Liver (tissue), 9 donors: ENCODE measurements around the gene CDK15. TPM values are rescaled to one million over a fixed set of nuclear protein-coding genes. Genes with fewer than 3 reads are reported as not detected.

Experiments used
- DNase-seq: peaks from one replicate; pipeline ENCODE4 v3.0.0-alpha.2; 2017; ENCODE audit warnings: low spot score
- H3K27ac ChIP-seq, 2 donors: one replicate each; pipeline ENCODE4 v1.7.0; 2013; ENCODE audit warnings: inconsistent platforms in 2 of 2, low read length in 2 of 2, control low read depth in 1 of 2, low read depth in 1 of 2, mild to moderate bottlenecking in 1 of 2
- H3K27me3 ChIP-seq, 4 donors: one replicate each; pipeline versions ENCODE4 v1.6.1 to v1.7.0; 2013; ENCODE audit warnings: low read length in 3 of 4, inconsistent platforms in 1 of 4, mild to moderate bottlenecking in 1 of 4, moderate library complexity in 1 of 4; ENCODE audit not compliant: control insufficient read depth in 4 of 4, insufficient read depth in 4 of 4
- H3K36me3 ChIP-seq, 4 donors: one replicate each; pipeline versions ENCODE4 v1.6.1 to v1.7.0; 2013; ENCODE audit warnings: low read length in 3 of 4, mild to moderate bottlenecking in 3 of 4, low read depth in 1 of 4, moderate library complexity in 1 of 4; ENCODE audit not compliant: control insufficient read depth in 4 of 4, insufficient read depth in 3 of 4
- H3K4me1 ChIP-seq, 4 donors: one replicate each; pipeline versions ENCODE4 v1.6.1 to v1.7.0; 2013; ENCODE audit warnings: low read length in 3 of 4, mild to moderate bottlenecking in 3 of 4, moderate library complexity in 1 of 4; ENCODE audit not compliant: control insufficient read depth in 4 of 4, insufficient read depth in 4 of 4
- H3K4me3 ChIP-seq, 3 donors: one replicate each; pipeline versions ENCODE4 v1.6.1 to v1.7.0; 2013; ENCODE audit warnings: low read length in 3 of 3, control low read depth in 1 of 3, low read depth in 1 of 3, mild to moderate bottlenecking in 1 of 3
- H3K9ac ChIP-seq, 2 donors: one replicate each; pipeline ENCODE4 v1.7.0; 2013; ENCODE audit warnings: low read length in 2 of 2, mild to moderate bottlenecking in 2 of 2, moderate library complexity in 2 of 2, control low read depth in 1 of 2, low read depth in 1 of 2
- H3K9me3 ChIP-seq, 4 donors: one replicate each; pipeline versions ENCODE4 v1.6.1 to v1.7.0; 2013; ENCODE audit warnings: low read length in 3 of 4; ENCODE audit not compliant: control insufficient read depth in 4 of 4
- EGR1 ChIP-seq, 2 donors: IDR thresholded peaks; 2 replicates each; pipeline ENCODE4 v1.6.1; 2016 to 2018; ENCODE audit warnings: antibody characterized with exemption in 2 of 2, low read depth in 2 of 2
- FOXA1 ChIP-seq: IDR thresholded peaks from 2 replicates; pipeline ENCODE4 v1.6.1; 2016; ENCODE audit warnings: antibody characterized with exemption
- FOXA2 ChIP-seq: IDR thresholded peaks from 2 replicates; pipeline ENCODE4 v1.6.1; 2016; ENCODE audit warnings: antibody characterized with exemption
- GABPA ChIP-seq, 2 donors: IDR thresholded peaks in 1 of 2; conservative IDR thresholded peaks in 1 of 2; 2 replicates each; pipeline ENCODE4 v1.6.1; 2016; ENCODE audit warnings: antibody characterized with exemption in 2 of 2, mild to moderate bottlenecking in 1 of 2, moderate library complexity in 1 of 2
- HNF4A ChIP-seq, 2 donors: conservative IDR thresholded peaks; 2 replicates each; pipeline ENCODE4 v1.6.1; 2016; ENCODE audit warnings: antibody characterized with exemption in 2 of 2, mild to moderate bottlenecking in 2 of 2
- HNF4G ChIP-seq: IDR thresholded peaks from 2 replicates; pipeline ENCODE4 v1.6.1; 2016; ENCODE audit warnings: antibody characterized with exemption
- NR2F2 ChIP-seq: IDR thresholded peaks from 2 replicates; pipeline ENCODE4 v1.6.1; 2016; ENCODE audit warnings: antibody characterized with exemption
- RAD21 ChIP-seq, 2 donors: IDR thresholded peaks; 2 replicates each; pipeline ENCODE4 v1.6.1; 2016; ENCODE audit warnings: antibody characterized with exemption in 2 of 2, mild to moderate bottlenecking in 2 of 2
- RXRA ChIP-seq, 2 donors: IDR thresholded peaks; 2 replicates each; pipeline ENCODE4 v1.6.1; 2017 to 2018; ENCODE audit warnings: antibody characterized with exemption in 2 of 2, mild to moderate bottlenecking in 1 of 2
- TAF1 ChIP-seq: conservative IDR thresholded peaks from 2 replicates; pipeline ENCODE4 v1.6.1; 2016; ENCODE audit warnings: antibody characterized with exemption, mild to moderate bottlenecking
- YY1 ChIP-seq: IDR thresholded peaks from 2 replicates; pipeline ENCODE4 v1.6.1; 2016; ENCODE audit warnings: antibody characterized with exemption, mild to moderate bottlenecking
- WGBS: extraction: QIAGEN DNeasy Blood & Tissue Kit; methylation state at CpG from one replicate; pipeline ENCODE4 v1.1.7; 2013; 5-methylcytosine and 5-hydroxymethylcytosine counted together
- polyA plus RNA-seq, 2 donors: library from polyadenylated mRNA; stranded (reverse) in 1 of 2; unstranded in 1 of 2; fragments of 200-250 nt in 1 of 2; fragments of >200 nt in 1 of 2; fragmentation: Nextera tagmentation in 1 of 2; extraction: Ambion mirVana in 1 of 2; gene quantifications; one replicate each; pipeline versions ENCODE4 v1.2.1 to v1.2.3, GENCODE V29; 2013 to 2015
- total RNA-seq, 2 donors: library from RNA; depleted of rRNA; stranded (reverse); fragments of >200 nt; gene quantifications; one replicate each; pipeline ENCODE4 v1.2.3, GENCODE V29; 2014
- TF ChIP-seq, protein P1 (sequence below): IDR thresholded peaks from 2 replicates; pipeline ENCODE4 v1.6.1; 2016; ENCODE audit warnings: antibody characterized with exemption
- TF ChIP-seq, protein P2 (sequence below): IDR thresholded peaks from 2 replicates; pipeline ENCODE4 v1.6.1; 2016; ENCODE audit warnings: antibody characterized with exemption
- TF ChIP-seq, protein P3 (sequence below): fragments of 150-350 bp; IDR thresholded peaks from 2 replicates; pipeline ENCODE4 v1.5.1; 2017; ENCODE audit warnings: improper control_type of control experiment, low read depth, low read length; ENCODE audit not compliant: missing input control
- TF ChIP-seq, protein P4 (sequence below): IDR thresholded peaks from 2 replicates; pipeline ENCODE4 v1.6.1; 2016; ENCODE audit warnings: antibody characterized with exemption
- donor health status: healthy.
- donor health status: healthy.
- donor health status: healthy.
- donor health status: healthy.
- donor health status: healthy.

The CDK15 gene
- total and polyA plus RNA-seq, 4 donors = under 0.01 to 0.47 (median 0.06) TPM; not detected in 1

DNA sequence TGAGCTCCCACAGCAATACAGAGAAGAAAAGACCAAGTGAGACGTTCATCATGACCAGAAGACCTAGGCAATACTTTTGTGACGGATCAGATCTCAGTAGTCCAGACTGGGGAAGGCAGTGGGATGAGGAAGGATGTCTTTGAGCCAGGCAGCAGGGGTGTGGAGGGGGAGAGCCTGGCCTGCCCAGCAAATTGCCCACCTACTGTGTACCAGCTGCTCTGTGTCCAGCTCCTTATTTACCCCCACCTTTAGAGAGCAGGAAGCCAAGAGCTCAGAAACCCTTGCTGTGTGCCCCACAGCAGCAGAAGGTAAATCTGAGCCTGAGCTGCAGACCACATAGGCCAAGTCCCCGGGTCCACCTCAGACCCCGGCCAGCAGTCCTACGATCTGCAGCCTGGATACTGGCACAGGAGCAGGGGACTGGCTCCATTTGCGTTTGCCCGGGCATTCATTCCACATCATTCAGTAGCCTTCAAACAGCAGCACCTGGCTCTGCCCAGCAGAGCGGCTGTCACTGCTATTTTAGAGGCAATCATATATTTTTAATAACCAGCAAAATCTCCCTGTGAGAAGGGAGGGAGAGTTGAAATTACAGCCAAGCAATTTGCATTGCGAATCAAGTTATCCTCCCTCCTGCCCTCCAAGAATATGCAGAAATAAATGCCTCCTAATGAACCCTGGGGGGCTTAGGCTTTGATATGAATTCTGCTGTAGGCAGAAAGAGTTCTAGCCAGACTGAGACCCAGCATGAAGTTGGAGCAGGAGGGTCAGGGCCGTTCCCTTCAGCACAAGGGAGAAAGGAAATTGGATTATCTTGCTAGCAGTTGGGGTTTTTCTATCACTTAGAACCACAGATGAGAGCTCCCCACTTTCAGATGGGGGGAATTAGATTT, 117.3 kb downstream of the CDK15 start:
- no peak for DNase-seq
- Histone ChIP-seq H3K9me3 (no peaks in the 10 kb centered on the region), H3K9ac (no peak overlapping the region), H3K4me1 (no peaks in the 10 kb centered on the region), H3K4me3 (no peak overlapping the region), H3K36me3 (no peaks in the 10 kb centered on the region), H3K27ac (no peak overlapping the region), H3K27me3 (no peaks in the 10 kb centered on the region)
- WGBS = 81% methylated on average over 10 of the region's 10 CpGs
- TF ChIP-seq GABPA (IDR thresholded peaks at IDR 0.05 in 1 of 2, conservative IDR thresholded peaks at IDR 0.05 in 1 of 2) = no peak

DNA sequence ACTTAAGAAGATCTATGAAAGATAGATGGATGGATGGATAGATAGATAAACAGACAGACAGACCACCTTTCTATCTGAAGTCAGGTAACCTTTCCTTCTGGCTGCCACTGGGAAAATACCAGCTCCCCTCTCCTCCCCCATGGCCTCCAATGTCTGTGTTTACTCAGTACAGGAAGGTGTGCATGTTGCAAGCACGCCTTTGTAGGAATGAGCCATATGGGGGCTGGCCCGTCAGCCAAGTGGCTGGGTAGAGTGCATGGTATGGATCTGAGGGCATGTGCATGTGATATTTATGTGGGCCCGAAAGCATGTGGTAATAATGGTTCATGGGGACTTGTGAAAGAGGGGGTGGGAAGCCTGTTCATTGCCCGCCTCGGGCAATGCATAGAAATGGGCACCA, 118.1 kb downstream of the CDK15 start:
- no peak overlapping the region for H3K9ac ChIP-seq
- H3K27ac ChIP-seq = no peak overlapping the region
- no peaks in the 10 kb centered on the region for H3K27me3 ChIP-seq
- DNase-seq = no peak
- WGBS = 94% methylated on average over 5 of the region's 5 CpGs
- no peaks in the 10 kb centered on the region for H3K9me3 ChIP-seq
- H3K4me1 ChIP-seq = no peaks in the 10 kb centered on the region
- TF ChIP-seq YY1 (no peak), FOXA1 (no peak), HNF4A (conservative IDR thresholded peaks at IDR 0.05) (no peak), RXRA (IDR thresholded peaks at IDR 0.05) (no peak), RAD21 (IDR thresholded peaks at IDR 0.05) (no peak), EGR1 (IDR thresholded peaks at IDR 0.05; ENCODE audit: low read depth in 2 of 2) (no peak), HNF4G (no peak), NR2F2 (no peak), TAF1 (no peak), FOXA2 (no peak)
- TF ChIP-seq, protein P1, sequence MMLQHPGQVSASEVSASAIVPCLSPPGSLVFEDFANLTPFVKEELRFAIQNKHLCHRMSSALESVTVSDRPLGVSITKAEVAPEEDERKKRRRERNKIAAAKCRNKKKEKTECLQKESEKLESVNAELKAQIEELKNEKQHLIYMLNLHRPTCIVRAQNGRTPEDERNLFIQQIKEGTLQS = no peak
- TF ChIP-seq, protein P2, sequence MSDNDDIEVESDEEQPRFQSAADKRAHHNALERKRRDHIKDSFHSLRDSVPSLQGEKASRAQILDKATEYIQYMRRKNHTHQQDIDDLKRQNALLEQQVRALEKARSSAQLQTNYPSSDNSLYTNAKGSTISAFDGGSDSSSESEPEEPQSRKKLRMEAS = no peak
- TF ChIP-seq, protein P3, sequence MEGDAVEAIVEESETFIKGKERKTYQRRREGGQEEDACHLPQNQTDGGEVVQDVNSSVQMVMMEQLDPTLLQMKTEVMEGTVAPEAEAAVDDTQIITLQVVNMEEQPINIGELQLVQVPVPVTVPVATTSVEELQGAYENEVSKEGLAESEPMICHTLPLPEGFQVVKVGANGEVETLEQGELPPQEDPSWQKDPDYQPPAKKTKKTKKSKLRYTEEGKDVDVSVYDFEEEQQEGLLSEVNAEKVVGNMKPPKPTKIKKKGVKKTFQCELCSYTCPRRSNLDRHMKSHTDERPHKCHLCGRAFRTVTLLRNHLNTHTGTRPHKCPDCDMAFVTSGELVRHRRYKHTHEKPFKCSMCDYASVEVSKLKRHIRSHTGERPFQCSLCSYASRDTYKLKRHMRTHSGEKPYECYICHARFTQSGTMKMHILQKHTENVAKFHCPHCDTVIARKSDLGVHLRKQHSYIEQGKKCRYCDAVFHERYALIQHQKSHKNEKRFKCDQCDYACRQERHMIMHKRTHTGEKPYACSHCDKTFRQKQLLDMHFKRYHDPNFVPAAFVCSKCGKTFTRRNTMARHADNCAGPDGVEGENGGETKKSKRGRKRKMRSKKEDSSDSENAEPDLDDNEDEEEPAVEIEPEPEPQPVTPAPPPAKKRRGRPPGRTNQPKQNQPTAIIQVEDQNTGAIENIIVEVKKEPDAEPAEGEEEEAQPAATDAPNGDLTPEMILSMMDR = no peak
- TF ChIP-seq, protein P4, sequence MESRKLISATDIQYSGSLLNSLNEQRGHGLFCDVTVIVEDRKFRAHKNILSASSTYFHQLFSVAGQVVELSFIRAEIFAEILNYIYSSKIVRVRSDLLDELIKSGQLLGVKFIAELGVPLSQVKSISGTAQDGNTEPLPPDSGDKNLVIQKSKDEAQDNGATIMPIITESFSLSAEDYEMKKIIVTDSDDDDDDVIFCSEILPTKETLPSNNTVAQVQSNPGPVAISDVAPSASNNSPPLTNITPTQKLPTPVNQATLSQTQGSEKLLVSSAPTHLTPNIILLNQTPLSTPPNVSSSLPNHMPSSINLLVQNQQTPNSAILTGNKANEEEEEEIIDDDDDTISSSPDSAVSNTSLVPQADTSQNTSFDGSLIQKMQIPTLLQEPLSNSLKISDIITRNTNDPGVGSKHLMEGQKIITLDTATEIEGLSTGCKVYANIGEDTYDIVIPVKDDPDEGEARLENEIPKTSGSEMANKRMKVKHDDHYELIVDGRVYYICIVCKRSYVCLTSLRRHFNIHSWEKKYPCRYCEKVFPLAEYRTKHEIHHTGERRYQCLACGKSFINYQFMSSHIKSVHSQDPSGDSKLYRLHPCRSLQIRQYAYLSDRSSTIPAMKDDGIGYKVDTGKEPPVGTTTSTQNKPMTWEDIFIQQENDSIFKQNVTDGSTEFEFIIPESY = no peak
- no peak overlapping the region for H3K4me3 ChIP-seq
- no peaks in the 10 kb centered on the region for H3K36me3 ChIP-seq
